Upper lobe of left lung (tissue), 6 donors: ENCODE measurements around the gene PARM1. TPM values are rescaled to one million over a fixed set of nuclear protein-coding genes. Genes with fewer than 3 reads are reported as not detected.

Experiments
- ATAC-seq, 2 donors: fragments of 200-7000 bp; cut with Tn5 transposase; one replicate each; pipeline ENCODE4 v1.9.1; 2022; ENCODE audit warnings: mild to moderate bottlenecking in 2 of 2, moderate library complexity in 2 of 2; ENCODE audit not compliant: low FRiP score in 2 of 2
- DNase-seq, 2 donors: peaks; one replicate each; pipeline ENCODE4 v3.0.0-alpha.2; 2019 to 2020
- H3K27ac ChIP-seq, 4 donors: fragments of 200-600 bp; sonication (generic); one replicate each; pipeline ENCODE4 v1.5.1; 2016 to 2019
- H3K27me3 ChIP-seq, 4 donors: fragments of 200-600 bp; sonication (generic); one replicate each; pipeline ENCODE4 v1.5.1; 2017 to 2019
- H3K36me3 ChIP-seq, 4 donors: fragments of 200-600 bp; sonication (generic); one replicate each; pipeline ENCODE4 v1.5.1; 2016 to 2019
- H3K4me1 ChIP-seq, 4 donors: fragments of 200-600 bp; sonication (generic); one replicate each; pipeline ENCODE4 v1.5.1; 2018 to 2019
- H3K4me3 ChIP-seq, 4 donors: fragments of 200-600 bp; sonication (generic); one replicate each; pipeline ENCODE4 v1.5.1; 2017 to 2019; ENCODE audit warnings: mild to moderate bottlenecking in 2 of 4, moderate library complexity in 1 of 4
- H3K9me3 ChIP-seq, 4 donors: fragments of 200-600 bp; sonication (generic); one replicate each; pipeline ENCODE4 v1.5.1; 2018 to 2019
- EP300 ChIP-seq, 4 donors: sonication (generic); formaldehyde crosslinking; IDR thresholded peaks; one replicate each; pipeline ENCODE4 v1.5.1; 2017; ENCODE audit warnings: antibody characterized with exemption in 4 of 4, control low read depth in 2 of 4
- POLR2A ChIP-seq, 4 donors: fragments of 450-650 bp; IDR thresholded peaks; one replicate each; pipeline ENCODE4 v1.5.1; 2016 to 2017; ENCODE audit warnings: antibody characterized with exemption in 4 of 4, mild to moderate bottlenecking in 2 of 4
- POLR2AphosphoS5 ChIP-seq, 2 donors: sonication (generic); formaldehyde crosslinking; IDR thresholded peaks; one replicate each; pipeline ENCODE4 v1.5.1; 2017; ENCODE audit warnings: antibody characterized with exemption in 2 of 2
- WGBS, 2 donors: methylation state at CpG; one replicate each; pipeline ENCODE4 v1.1.5; 2017 to 2018; 5-methylcytosine and 5-hydroxymethylcytosine counted together
- total RNA-seq, 6 donors: library from RNA; depleted of rRNA in 4 of 6; stranded (reverse); fragments of >200 nt in 4 of 6; gene quantifications; one replicate each; pipeline versions ENCODE4 v1.1.0 to v1.2.1, GENCODE V29; 2016 to 2021
- TF ChIP-seq, protein P1 (sequence below), 6 experiments: fragments of 450-650 bp in 4 of 6; fragments of 200-600 bp in 2 of 6; sonication (generic) in 2 of 6; IDR thresholded peaks; one replicate each; pipeline ENCODE4 v1.5.1; 2016 to 2019; ENCODE audit warnings: antibody characterized with exemption in 6 of 6
- donor health status: DM: no; HTN: no; CAD: no; lungs with moderate emphysema.
- donor health status: DM: no; HTN: yes; CAD: no; lungs with severe emphysema.

The PARM1 gene
- total RNA-seq, 6 donors from 2014 or later, result 36.7 to 137 (median 74.5) TPM

- 94 to 96% methylated on average over 3 of the region's 3 CpGs for WGBS, 2 donors
- ATAC-seq, result no peak
- H3K4me1 ChIP-seq, result no peaks in the 10 kb centered on the region
These were observed 130.5 kb downstream of the PARM1 start for GRCh38 chr4:75063433-75063832.

GRCh38 chr4:75065909-75066308, 133.0 kb downstream of the PARM1 start:
- no peak for DNase-seq
- no peak for ATAC-seq
- Histone ChIP-seq H3K4me1 (no peaks in the 10 kb centered on the region), H3K4me3 (no peak overlapping the region), H3K27ac (no peak overlapping the region), H3K36me3 (no peaks in the 10 kb centered on the region), H3K9me3 (no peaks in the 10 kb centered on the region), H3K27me3 (no peaks in the 10 kb centered on the region)
- TF ChIP-seq POLR2A (IDR thresholded peaks at IDR 0.05) (no peak), POLR2AphosphoS5 (IDR thresholded peaks at IDR 0.05) (no peak), EP300 (IDR thresholded peaks at IDR 0.05) (no peak)
- TF ChIP-seq, protein P1, sequence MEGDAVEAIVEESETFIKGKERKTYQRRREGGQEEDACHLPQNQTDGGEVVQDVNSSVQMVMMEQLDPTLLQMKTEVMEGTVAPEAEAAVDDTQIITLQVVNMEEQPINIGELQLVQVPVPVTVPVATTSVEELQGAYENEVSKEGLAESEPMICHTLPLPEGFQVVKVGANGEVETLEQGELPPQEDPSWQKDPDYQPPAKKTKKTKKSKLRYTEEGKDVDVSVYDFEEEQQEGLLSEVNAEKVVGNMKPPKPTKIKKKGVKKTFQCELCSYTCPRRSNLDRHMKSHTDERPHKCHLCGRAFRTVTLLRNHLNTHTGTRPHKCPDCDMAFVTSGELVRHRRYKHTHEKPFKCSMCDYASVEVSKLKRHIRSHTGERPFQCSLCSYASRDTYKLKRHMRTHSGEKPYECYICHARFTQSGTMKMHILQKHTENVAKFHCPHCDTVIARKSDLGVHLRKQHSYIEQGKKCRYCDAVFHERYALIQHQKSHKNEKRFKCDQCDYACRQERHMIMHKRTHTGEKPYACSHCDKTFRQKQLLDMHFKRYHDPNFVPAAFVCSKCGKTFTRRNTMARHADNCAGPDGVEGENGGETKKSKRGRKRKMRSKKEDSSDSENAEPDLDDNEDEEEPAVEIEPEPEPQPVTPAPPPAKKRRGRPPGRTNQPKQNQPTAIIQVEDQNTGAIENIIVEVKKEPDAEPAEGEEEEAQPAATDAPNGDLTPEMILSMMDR (IDR thresholded peaks at IDR 0.05), result no peak

More at GRCh38 chr4:75063433-75063832, 130.5 kb downstream of the PARM1 start:
- DNase-seq, result no peak
- Histone ChIP-seq H3K27ac (no peak overlapping the region), H3K9me3 (no peaks in the 10 kb centered on the region), H3K27me3 (no peaks in the 10 kb centered on the region), H3K36me3 (no peaks in the 10 kb centered on the region), H3K4me3 (no peak overlapping the region)
- TF ChIP-seq POLR2A (IDR thresholded peaks at IDR 0.05), result no peak

DNA sequence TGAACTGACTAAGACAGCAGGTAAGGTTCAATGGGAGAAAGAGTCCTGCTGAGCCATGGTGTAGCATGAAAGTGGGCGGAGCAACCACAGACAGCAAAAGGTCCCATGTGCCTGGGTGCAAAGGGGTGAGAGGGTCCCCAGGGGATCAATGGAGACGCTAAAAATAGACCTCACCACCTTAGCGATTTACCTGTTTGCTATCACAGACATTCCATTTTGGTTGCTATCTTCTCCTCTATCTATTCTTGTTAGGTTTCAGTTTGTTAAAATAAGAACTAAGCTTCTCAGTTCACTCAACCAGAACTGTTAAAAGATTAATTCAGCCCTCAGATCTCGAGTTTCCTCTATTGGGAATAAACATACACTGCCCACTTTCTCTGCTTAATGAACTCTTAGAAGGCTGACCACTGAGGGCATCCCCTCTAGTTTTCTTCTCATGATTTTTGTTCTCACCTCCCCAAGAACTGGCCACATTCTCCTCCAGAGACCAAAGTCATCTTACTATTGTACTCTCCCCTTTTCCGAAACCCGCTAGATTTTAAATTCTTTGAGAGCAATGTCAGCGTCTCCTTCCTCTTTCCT, 136.7 kb downstream of the PARM1 start:
- WGBS, 2 donors, result 69 to 75% methylated on average over 7 of the region's 7 CpGs
- Histone ChIP-seq H3K4me3 (no peak overlapping the region), H3K27me3 (no peaks in the 10 kb centered on the region), H3K36me3 (no peaks in the 10 kb centered on the region), H3K27ac (no peak overlapping the region), H3K9me3 (no peaks in the 10 kb centered on the region), H3K4me1 (no peaks in the 10 kb centered on the region)
- ATAC-seq (no peak), DNase-seq (no peak)
- TF ChIP-seq, protein P1 (IDR thresholded peaks at IDR 0.05), result no peak
- TF ChIP-seq POLR2AphosphoS5 (IDR thresholded peaks at IDR 0.05) (no peak), EP300 (IDR thresholded peaks at IDR 0.05) (no peak), POLR2A (IDR thresholded peaks at IDR 0.05) (no peak)

DNA sequence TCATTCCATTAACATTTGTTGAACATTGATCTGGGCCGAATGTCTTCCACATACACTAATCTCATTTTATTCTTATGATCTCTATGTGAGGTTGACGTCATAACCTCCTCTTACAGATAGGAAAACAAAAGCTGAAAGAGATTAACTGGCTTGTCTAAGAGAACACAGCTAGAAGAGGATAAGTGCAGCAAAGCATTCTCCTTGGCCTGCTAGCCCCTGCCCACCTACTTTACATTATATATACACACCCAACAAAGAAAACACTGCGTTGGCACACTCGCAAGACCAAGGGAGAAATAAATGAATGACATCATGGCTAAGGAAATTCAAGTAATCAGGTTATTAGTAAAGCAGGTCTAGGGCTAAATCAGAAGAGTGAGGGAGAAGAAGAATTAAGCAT, 138.4 kb downstream of the PARM1 start:
- 68 to 72% methylated on average over 4 of the region's 4 CpGs for WGBS, 2 donors
- ATAC-seq (no peak), DNase-seq (no peak)
- TF ChIP-seq, protein P1 (IDR thresholded peaks at IDR 0.05), result no peak
- TF ChIP-seq POLR2AphosphoS5 (IDR thresholded peaks at IDR 0.05), result no peak
- no peak for TF ChIP-seq EP300 (IDR thresholded peaks at IDR 0.05)
- TF ChIP-seq POLR2A (IDR thresholded peaks at IDR 0.05), result no peak
- Histone ChIP-seq H3K27ac (no peak overlapping the region), H3K4me1 (no peaks in the 10 kb centered on the region), H3K36me3 (no peaks in the 10 kb centered on the region), H3K4me3 (no peak overlapping the region), H3K9me3 (no peaks in the 10 kb centered on the region), H3K27me3 (no peaks in the 10 kb centered on the region)

- Histone ChIP-seq H3K36me3 (no peaks in the 10 kb centered on the region), H3K4me3 (no peak overlapping the region), H3K9me3 (no peaks in the 10 kb centered on the region), H3K27ac (no peak overlapping the region), H3K27me3 (no peaks in the 10 kb centered on the region), H3K4me1 (no peaks in the 10 kb centered on the region)
- WGBS, 2 donors, result 83 to 88% methylated on average over 2 of the region's 2 CpGs
- TF ChIP-seq, protein P1 (IDR thresholded peaks at IDR 0.05), result no peak
- TF ChIP-seq POLR2A (IDR thresholded peaks at IDR 0.05), result no peak
- no peak for TF ChIP-seq POLR2AphosphoS5 (IDR thresholded peaks at IDR 0.05)
- no peak for TF ChIP-seq EP300 (IDR thresholded peaks at IDR 0.05)
- ATAC-seq (no peak), DNase-seq (no peak)
These were observed 148.0 kb downstream of the PARM1 start for GRCh38 chr4:75080888-75081287.
